Stimulated activated memory B cell treated with anti-CD40 and anti-IgM and Interleukin-4, amounts not matched to agents 10 μg/mL and 1 μg/mL and 100 μg/mL, for 72 hours (primary cell): Measurements from ENCODE around the gene POLD2.
A peak's percentile ranks its signal among the peaks of the same experiment; 100 is the strongest.

Experiments
- ATAC-seq: fragments of 150-1000 bp; cut with Tn5 transposase; 2 replicates; pipeline ENCODE4 v1.10.0; 2021
- H3K27ac Mint-ChIP-seq: one replicate; pipeline ENCODE4 v1.8.0; 2022; ENCODE audit warnings: mild to moderate bottlenecking, mixed read lengths
- H3K27me3 Mint-ChIP-seq: one replicate; pipeline ENCODE4 v1.8.0; 2022; ENCODE audit warnings: mixed read lengths
- H3K36me3 Mint-ChIP-seq: one replicate; pipeline ENCODE4 v1.8.0; 2022; ENCODE audit warnings: mixed read lengths
- H3K4me1 Mint-ChIP-seq: one replicate; pipeline ENCODE4 v1.8.0; 2022; ENCODE audit warnings: mixed read lengths
- H3K4me3 Mint-ChIP-seq: one replicate; pipeline ENCODE4 v1.8.0; 2022; ENCODE audit warnings: mild to moderate bottlenecking, moderate library complexity, mixed read lengths
- H3K9me3 Mint-ChIP-seq: one replicate; pipeline ENCODE4 v1.8.0; 2022; ENCODE audit warnings: mixed read lengths

Gene POLD2

GRCh38 chr7:44078521-44078920 is 44.8 kb downstream of the POLD2 start:
- Mint-ChIP-seq H3K36me3 (peaks cover 59% of the 10 kb centered on the region), H3K4me3 (peak overlapping the region; percentile 21), H3K9me3 (no peaks in the 10 kb centered on the region), H3K27ac (peak overlapping the region; percentile 96), H3K4me1 (peaks cover 65% of the 10 kb centered on the region), H3K27me3 (no peaks in the 10 kb centered on the region)
- ATAC-seq = no peak

- no peak overlapping the region for H3K4me3 Mint-ChIP-seq
- H3K36me3 Mint-ChIP-seq = peaks cover 67% of the 10 kb centered on the region
- H3K9me3 Mint-ChIP-seq = no peaks in the 10 kb centered on the region
- peaks cover 68% of the 10 kb centered on the region for H3K4me1 Mint-ChIP-seq
- peak overlapping the region; percentile 96 for H3K27ac Mint-ChIP-seq
- no peak for ATAC-seq
- no peaks in the 10 kb centered on the region for H3K27me3 Mint-ChIP-seq
Observed at GRCh38 chr7:44077681-44078091, 45.7 kb downstream of the POLD2 start.

- H3K36me3 Mint-ChIP-seq = peaks cover 73% of the 10 kb centered on the region
- ATAC-seq = no peak
Observed at GRCh38 chr7:44077061-44077460, 46.3 kb downstream of the POLD2 start.

GRCh38 chr7:44076101-44076895 is 47.0 kb downstream of the POLD2 start:
- H3K4me3 Mint-ChIP-seq = no peak overlapping the region
- H3K36me3 Mint-ChIP-seq = peaks cover 74% of the 10 kb centered on the region
- no peak for ATAC-seq
- peaks cover 77% of the 10 kb centered on the region for H3K4me1 Mint-ChIP-seq
- H3K27me3 Mint-ChIP-seq = no peaks in the 10 kb centered on the region
- H3K27ac Mint-ChIP-seq = peak overlapping the region; percentile 96
- H3K9me3 Mint-ChIP-seq = no peaks in the 10 kb centered on the region

More at GRCh38 chr7:44077061-44077460, 46.3 kb downstream of the POLD2 start:
- H3K27ac Mint-ChIP-seq = peak overlapping the region; percentile 96
- peaks cover 74% of the 10 kb centered on the region for H3K4me1 Mint-ChIP-seq
- no peak overlapping the region for H3K4me3 Mint-ChIP-seq
- H3K9me3 Mint-ChIP-seq = no peaks in the 10 kb centered on the region
- no peaks in the 10 kb centered on the region for H3K27me3 Mint-ChIP-seq

- Mint-ChIP-seq H3K27me3 (no peaks in the 10 kb centered on the region), H3K36me3 (peaks cover 68% of the 10 kb centered on the region), H3K27ac (peak overlapping the region; percentile 96), H3K4me3 (peak overlapping the region; percentile 80), H3K4me1 (peaks cover 77% of the 10 kb centered on the region), H3K9me3 (no peaks in the 10 kb centered on the region)
- no peak for ATAC-seq
Observed at GRCh38 chr7:44075296-44076075, 47.9 kb downstream of the POLD2 start.

GRCh38 chr7:44074349-44074695 is 49.0 kb downstream of the POLD2 start:
- H3K36me3 Mint-ChIP-seq = peaks cover 68% of the 10 kb centered on the region
- peak; percentile 39 for ATAC-seq
- H3K27me3 Mint-ChIP-seq = no peaks in the 10 kb centered on the region
- H3K27ac Mint-ChIP-seq = peak overlapping the region; percentile 96
- peaks cover 77% of the 10 kb centered on the region for H3K4me1 Mint-ChIP-seq
- no peaks in the 10 kb centered on the region for H3K9me3 Mint-ChIP-seq
- peak overlapping the region; percentile 80 for H3K4me3 Mint-ChIP-seq

GRCh38 chr7:44073664-44074348 is 49.5 kb downstream of the POLD2 start:
- H3K36me3 Mint-ChIP-seq = peaks cover 66% of the 10 kb centered on the region
- peak overlapping the region; percentile 96 for H3K27ac Mint-ChIP-seq
- no peaks in the 10 kb centered on the region for H3K27me3 Mint-ChIP-seq
- H3K4me3 Mint-ChIP-seq = peak overlapping the region; percentile 80
- peak; percentile 98 for ATAC-seq
- H3K4me1 Mint-ChIP-seq = peaks cover 76% of the 10 kb centered on the region
- H3K9me3 Mint-ChIP-seq = no peaks in the 10 kb centered on the region

- ATAC-seq = no peak
- H3K27me3 Mint-ChIP-seq = no peaks in the 10 kb centered on the region
- peaks cover 54% of the 10 kb centered on the region for H3K36me3 Mint-ChIP-seq
- H3K9me3 Mint-ChIP-seq = peaks cover 3% of the 10 kb centered on the region
- H3K27ac Mint-ChIP-seq = peak overlapping the region; percentile 96
- no peak overlapping the region for H3K4me3 Mint-ChIP-seq
- peaks cover 74% of the 10 kb centered on the region for H3K4me1 Mint-ChIP-seq
Observed at GRCh38 chr7:44072364-44073231, 50.8 kb downstream of the POLD2 start.

- Mint-ChIP-seq H3K27me3 (no peaks in the 10 kb centered on the region), H3K9me3 (peaks cover 3% of the 10 kb centered on the region), H3K4me1 (peaks cover 80% of the 10 kb centered on the region), H3K27ac (peak overlapping the region; percentile 96), H3K4me3 (no peak overlapping the region), H3K36me3 (peaks cover 48% of the 10 kb centered on the region)
- no peak for ATAC-seq
Observed at GRCh38 chr7:44071726-44072363, 51.5 kb downstream of the POLD2 start.

- ATAC-seq = no peak
- peak overlapping the region; percentile 5 for H3K27ac Mint-ChIP-seq
- H3K27me3 Mint-ChIP-seq = no peaks in the 10 kb centered on the region
- H3K4me1 Mint-ChIP-seq = peaks cover 93% of the 10 kb centered on the region
- no peak overlapping the region for H3K4me3 Mint-ChIP-seq
- H3K9me3 Mint-ChIP-seq = peaks cover 3% of the 10 kb centered on the region
- H3K36me3 Mint-ChIP-seq = peaks cover 17% of the 10 kb centered on the region
Observed at GRCh38 chr7:44068054-44068453, 55.3 kb downstream of the POLD2 start.

- Mint-ChIP-seq H3K36me3 (peaks cover 17% of the 10 kb centered on the region), H3K27ac (peak overlapping the region; percentile 71), H3K9me3 (peaks cover 3% of the 10 kb centered on the region), H3K27me3 (no peaks in the 10 kb centered on the region), H3K4me1 (peaks cover 91% of the 10 kb centered on the region), H3K4me3 (peak overlapping the region; percentile 46)
- no peak for ATAC-seq
Observed at GRCh38 chr7:44067064-44067951, 56.0 kb downstream of the POLD2 start.

GRCh38 chr7:44066494-44067063 is 56.8 kb downstream of the POLD2 start:
- peak overlapping the region; percentile 71 for H3K27ac Mint-ChIP-seq
- peaks cover 3% of the 10 kb centered on the region for H3K9me3 Mint-ChIP-seq

GRCh38 chr7:44066111-44066460 is 57.3 kb downstream of the POLD2 start:
- Mint-ChIP-seq H3K9me3 (peaks cover 3% of the 10 kb centered on the region), H3K4me3 (no peak overlapping the region), H3K27ac (peak overlapping the region; percentile 71)

More at GRCh38 chr7:44066494-44067063, 56.8 kb downstream of the POLD2 start:
- Mint-ChIP-seq H3K4me1 (peaks cover 87% of the 10 kb centered on the region), H3K27me3 (no peaks in the 10 kb centered on the region), H3K36me3 (peaks cover 14% of the 10 kb centered on the region), H3K4me3 (peak overlapping the region; percentile 46)
- ATAC-seq = peak; percentile 3

More at GRCh38 chr7:44066111-44066460, 57.3 kb downstream of the POLD2 start:
- peaks cover 85% of the 10 kb centered on the region for H3K4me1 Mint-ChIP-seq
- H3K27me3 Mint-ChIP-seq = no peaks in the 10 kb centered on the region
- no peak for ATAC-seq
- peaks cover 19% of the 10 kb centered on the region for H3K36me3 Mint-ChIP-seq
